A549 (cell line): ENCODE data around the gene ALG10. TPM values are rescaled to one million over a fixed set of nuclear protein-coding genes. Genes with fewer than 3 reads are reported as not detected.

Experiments used
- ATAC-seq, 2 experiments: fragments of 200-7000 bp in 1 of 2; fragments of >200 bp in 1 of 2; cut with Nextera tagmentation in 1 of 2; cut with Tn5 transposase in 1 of 2; 3 replicates each; pipeline versions ENCODE4 v1.8.0 to v1.9.1; 2018 to 2020; ENCODE audit warnings: mild to moderate bottlenecking in 1 of 2, moderate library complexity in 1 of 2
- CTCF ChIA-PET: fragments of 300-600 bp; sonication (Branson Sonifier 250); formaldehyde crosslinking; extraction: SDS; loops from one replicate; lab custom pipeline; 2021; ENCODE audit warnings: antibody characterized with exemption, inconsistent platforms; lab: Yijun Ruan, JAX
- POLR2A ChIA-PET: fragments of 350-600 bp; formaldehyde crosslinking; extraction: SDS; loops from one replicate; lab custom pipeline; 2021; ENCODE audit warnings: antibody characterized with exemption, inconsistent platforms; lab: Yijun Ruan, JAX
- DNase-seq, 2 experiments: peaks; one replicate each; pipeline versions ENCODE4 v3.0.0 to v3.0.0-alpha.2; 2011 to 2016; ENCODE audit warnings: low read depth in 1 of 2, low spot score in 1 of 2
- FAIRE-seq: peaks from 2 replicates; lab custom pipeline; 2011; peaks lifted over from hg19 to GRCh38; lab: Jason Lieb, UNC
- H3K27ac ChIP-seq, 2 experiments: fragments of >200 bp; sonication (Bioruptor Twin); formaldehyde crosslinking; 3 replicates each; pipeline ENCODE4 v1.5.1; 2016 to 2017
- H3K4me1 ChIP-seq: fragments of >200 bp; sonication (Bioruptor Twin); formaldehyde crosslinking; 3 replicates; pipeline ENCODE4 v1.6.1; 2016
- H3K4me2 ChIP-seq: fragments of >200 bp; sonication (Bioruptor Twin); formaldehyde crosslinking; 3 replicates; pipeline ENCODE4 v1.6.1; 2016
- H3K4me3 ChIP-seq: fragments of >200 bp; sonication (Bioruptor Twin); formaldehyde crosslinking; 3 replicates; pipeline ENCODE4 v1.5.1; 2016
- H3K9me3 ChIP-seq: fragments of >200 bp; sonication (Bioruptor Twin); formaldehyde crosslinking; 3 replicates; pipeline ENCODE4 v1.6.1; 2016
- BHLHE40 ChIP-seq: IDR thresholded peaks from 2 replicates; pipeline ENCODE4 v1.6.1; 2012; ENCODE audit warnings: low read depth, low read length, inconsistent platforms
- EP300 ChIP-seq, 2 experiments: fragments of >200 bp; sonication (Bioruptor Twin); formaldehyde crosslinking; IDR thresholded peaks; 2 replicates in 1 of 2; 3 replicates in 1 of 2; pipeline ENCODE4 v1.6.1; 2016 to 2017
- ESRRA ChIP-seq: fragments of 150-350 bp; IDR thresholded peaks from 2 replicates; pipeline ENCODE4 v1.6.1; 2014; ENCODE audit warnings: mild to moderate bottlenecking, low read length, borderline replicate concordance
- HOXB13 ChIP-seq: fragments of 250-450 bp; sonication (Bioruptor Pico); IDR thresholded peaks from 2 replicates; pipeline ENCODE4 v1.5.0; 2020; ENCODE audit warnings: low read depth, mild to moderate bottlenecking, moderate library complexity
- KDM5A ChIP-seq: fragments of 200-600 bp; sonication (generic); IDR thresholded peaks from 2 replicates; pipeline ENCODE4 v1.6.1; 2016; ENCODE audit warnings: antibody characterized with exemption, mild to moderate bottlenecking
- MYC ChIP-seq: IDR thresholded peaks from 2 replicates; pipeline ENCODE4 v1.6.1; 2012; ENCODE audit warnings: mild to moderate bottlenecking, inconsistent platforms, low read length, improper control_type of control experiment, borderline replicate concordance
- NR3C1 ChIP-seq: fragments of >200 bp; sonication (Bioruptor Twin); formaldehyde crosslinking; IDR thresholded peaks from 3 replicates; pipeline ENCODE4 v1.6.1; 2017
- RAD21 ChIP-seq, 2 experiments: fragments of >200 bp in 1 of 2; sonication (Bioruptor Twin) in 1 of 2; formaldehyde crosslinking in 1 of 2; IDR thresholded peaks in 1 of 2; conservative IDR thresholded peaks in 1 of 2; 2 replicates in 1 of 2; 3 replicates in 1 of 2; pipeline ENCODE4 v1.6.1; 2012 to 2018; ENCODE audit warnings: inconsistent platforms in 1 of 2
- RNF2 ChIP-seq: fragments of 200-600 bp; sonication (generic); IDR thresholded peaks from 2 replicates; pipeline ENCODE4 v1.6.1; 2016; ENCODE audit warnings: low read depth, mild to moderate bottlenecking, antibody characterized with exemption, moderate library complexity, borderline replicate concordance
- SREBF2 ChIP-seq: fragments of 450-650 bp; IDR thresholded peaks from 2 replicates; pipeline ENCODE4 v1.6.1; 2014; ENCODE audit warnings: mild to moderate bottlenecking, moderate library complexity
- ZFP36 ChIP-seq: fragments of 450-650 bp; IDR thresholded peaks from 2 replicates; pipeline ENCODE4 v1.6.1; 2014; ENCODE audit warnings: borderline replicate concordance; ENCODE audit not compliant: partially characterized antibody
- WGBS: methylation state at CpG from one replicate; pipeline ENCODE4 v1.1.6; 2017; ENCODE audit errors: missing lambda C conversion rate; 5-methylcytosine and 5-hydroxymethylcytosine counted together
- polyA plus RNA-seq, 4 experiments: library from polyadenylated mRNA; depleted of rRNA in 3 of 4; stranded (reverse); fragments of >200 nt; fragmentation: RNase III in 1 of 4; extraction: RNeasy Plus Mini Kit Qiagen cat#74134 plus additional on column Dnase treatment in 1 of 4; gene quantifications; 2 replicates in 3 of 4; 3 replicates in 1 of 4; pipeline ENCODE4 v1.2.3, GENCODE V29; 2011 to 2017
- small RNA-seq, 6 experiments: library from RNA; depleted of rRNA; stranded (forward); fragments of <200 nt; gene quantifications; one replicate each; pipeline ENCODE3, GENCODE V24; 2012
- TF ChIP-seq, protein P1 (sequence below): IDR thresholded peaks from 2 replicates; pipeline ENCODE4 v1.6.1; 2012; ENCODE audit warnings: low read depth, borderline replicate concordance
- TF ChIP-seq, protein P2 (sequence below): fragments of 250-450 bp; sonication (Bioruptor Pico); IDR thresholded peaks from 2 replicates; pipeline ENCODE4 v1.5.0; 2020; ENCODE audit warnings: low read depth, mild to moderate bottlenecking, moderate library complexity
- TF ChIP-seq, protein P3 (sequence below): fragments of 450-650 bp; IDR thresholded peaks from 2 replicates; pipeline ENCODE4 v1.6.1; 2014; ENCODE audit warnings: antibody characterized with exemption

ALG10 gene
- polyA plus RNA-seq, 2 of the 4 experiments (the other 2 are of a cell fraction), result 6.2 to 16.4 TPM

DNA sequence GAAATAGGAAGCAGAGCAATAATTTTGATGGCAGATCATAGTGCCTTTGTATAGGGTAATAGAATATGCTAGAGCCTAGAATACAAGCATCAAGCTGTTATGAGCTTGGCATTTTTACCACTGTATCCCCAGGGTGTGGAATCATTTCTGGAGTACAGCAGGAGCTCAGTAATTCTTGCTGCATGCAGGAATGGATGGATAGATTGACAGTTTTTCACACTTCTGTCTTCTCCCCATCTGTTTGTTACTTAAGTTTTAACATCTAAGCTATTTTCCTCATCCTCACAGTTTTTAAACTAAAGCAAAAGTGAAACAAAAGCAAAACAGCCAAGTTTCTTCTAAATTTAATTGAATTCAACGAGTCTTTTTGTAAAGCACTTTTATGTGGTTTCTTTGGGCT, 32.6 kb downstream of the ALG10 start:
- CTCF ChIA-PET, result no interaction called here
- 0% methylated on average over 1 of the region's 1 CpG for WGBS
- H3K4me2 ChIP-seq, result no peak overlapping the region
- H3K27ac ChIP-seq, result no peak overlapping the region
- no peak for TF ChIP-seq EP300 (IDR thresholded peaks at IDR 0.05)
- TF ChIP-seq, protein P1, sequence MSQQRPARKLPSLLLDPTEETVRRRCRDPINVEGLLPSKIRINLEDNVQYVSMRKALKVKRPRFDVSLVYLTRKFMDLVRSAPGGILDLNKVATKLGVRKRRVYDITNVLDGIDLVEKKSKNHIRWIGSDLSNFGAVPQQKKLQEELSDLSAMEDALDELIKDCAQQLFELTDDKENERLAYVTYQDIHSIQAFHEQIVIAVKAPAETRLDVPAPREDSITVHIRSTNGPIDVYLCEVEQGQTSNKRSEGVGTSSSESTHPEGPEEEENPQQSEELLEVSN, result no peak
- TF ChIP-seq HOXB13 (CRISPR knock-in tag), result no peak
- TF ChIP-seq, protein P2, sequence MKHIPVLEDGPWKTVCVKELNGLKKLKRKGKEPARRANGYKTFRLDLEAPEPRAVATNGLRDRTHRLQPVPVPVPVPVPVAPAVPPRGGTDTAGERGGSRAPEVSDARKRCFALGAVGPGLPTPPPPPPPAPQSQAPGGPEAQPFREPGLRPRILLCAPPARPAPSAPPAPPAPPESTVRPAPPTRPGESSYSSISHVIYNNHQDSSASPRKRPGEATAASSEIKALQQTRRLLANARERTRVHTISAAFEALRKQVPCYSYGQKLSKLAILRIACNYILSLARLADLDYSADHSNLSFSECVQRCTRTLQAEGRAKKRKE (CRISPR knock-in tag), result no peak
- no peak for TF ChIP-seq KDM5A
- TF ChIP-seq SREBF2, result no peak
- no peak for TF ChIP-seq BHLHE40
- TF ChIP-seq ESRRA, result no peak
- TF ChIP-seq RAD21 (conservative IDR thresholded peaks at IDR 0.05 in 1 of 2, IDR thresholded peaks at IDR 0.05 in 1 of 2), result no peak
- TF ChIP-seq MYC, result no peak
- no peak for TF ChIP-seq ZFP36
- TF ChIP-seq, protein P3, sequence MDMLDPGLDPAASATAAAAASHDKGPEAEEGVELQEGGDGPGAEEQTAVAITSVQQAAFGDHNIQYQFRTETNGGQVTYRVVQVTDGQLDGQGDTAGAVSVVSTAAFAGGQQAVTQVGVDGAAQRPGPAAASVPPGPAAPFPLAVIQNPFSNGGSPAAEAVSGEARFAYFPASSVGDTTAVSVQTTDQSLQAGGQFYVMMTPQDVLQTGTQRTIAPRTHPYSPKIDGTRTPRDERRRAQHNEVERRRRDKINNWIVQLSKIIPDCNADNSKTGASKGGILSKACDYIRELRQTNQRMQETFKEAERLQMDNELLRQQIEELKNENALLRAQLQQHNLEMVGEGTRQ, result no peak
- TF ChIP-seq RNF2, result no peak
- no peak for TF ChIP-seq NR3C1
- POLR2A ChIA-PET, result no interaction called here
- ATAC-seq (no peak), FAIRE-seq (peak; percentile 7), DNase-seq (no peak)
- H3K9me3 ChIP-seq, result no peaks in the 10 kb centered on the region
- H3K4me1 ChIP-seq, result no peaks in the 10 kb centered on the region
- no peak overlapping the region for H3K4me3 ChIP-seq

Small RNA genes within 50 kb of the gene (small RNA-seq; reads per million reads assigned to genes)
- 0 reads per million in 6 experiments for gene RF00019
